Sigmoid colon (tissue), 7 donors: ENCODE results near the gene ZNF564. TPM values are rescaled to one million over a fixed set of nuclear protein-coding genes. Genes with fewer than 3 reads are reported as not detected.

ENCODE experiments used
- DNase-seq: peaks from one replicate; pipeline ENCODE4 v3.0.0-alpha.2; 2019
- H3K27ac ChIP-seq, 4 donors: fragments of 200-600 bp; sonication (generic); one replicate each; pipeline ENCODE4 v1.5.1; 2016 to 2019; ENCODE audit warnings: mild to moderate bottlenecking in 1 of 4
- H3K27me3 ChIP-seq, 3 donors: fragments of 200-600 bp; sonication (generic); one replicate each; pipeline ENCODE4 v1.5.1; 2019; ENCODE audit warnings: mild to moderate bottlenecking in 1 of 3
- H3K36me3 ChIP-seq, 4 donors: fragments of 200-600 bp; sonication (generic); one replicate each; pipeline ENCODE4 v1.5.1; 2016 to 2019
- H3K4me1 ChIP-seq, 4 donors: fragments of 200-600 bp; sonication (generic); one replicate each; pipeline ENCODE4 v1.5.1; 2017 to 2019
- H3K4me3 ChIP-seq, 4 donors: fragments of 200-600 bp; sonication (generic); one replicate each; pipeline ENCODE4 v1.5.1; 2017 to 2019; ENCODE audit warnings: mild to moderate bottlenecking in 2 of 4, moderate library complexity in 1 of 4
- H3K9me3 ChIP-seq, 4 donors: fragments of 200-600 bp in 3 of 4; sonication (generic) in 3 of 4; one replicate each; pipeline versions ENCODE4 v1.5.1 to v1.6.1; 2013 to 2019
- CTCF ChIP-seq, 4 experiments: fragments of 450-650 bp in 3 of 4; fragments of 200-600 bp in 1 of 4; IDR thresholded peaks; one replicate each; pipeline ENCODE4 v1.5.1; 2016 to 2019; ENCODE audit warnings: antibody characterized with exemption in 4 of 4, mild to moderate bottlenecking in 3 of 4, moderate library complexity in 2 of 4
- EP300 ChIP-seq, 4 donors: sonication (generic); formaldehyde crosslinking; IDR thresholded peaks; one replicate each; pipeline ENCODE4 v1.6.1; 2017; ENCODE audit warnings: antibody characterized with exemption in 4 of 4
- POLR2A ChIP-seq, 2 donors: fragments of 450-650 bp; IDR thresholded peaks; one replicate each; pipeline ENCODE4 v1.6.1; 2016; ENCODE audit warnings: antibody characterized with exemption in 2 of 2, mild to moderate bottlenecking in 2 of 2, moderate library complexity in 2 of 2
- POLR2AphosphoS5 ChIP-seq, 4 donors: sonication (generic); formaldehyde crosslinking; IDR thresholded peaks; one replicate each; pipeline ENCODE4 v1.6.1; 2017; ENCODE audit warnings: antibody characterized with exemption in 4 of 4
- WGBS, 2 donors: extraction: QIAGEN DNeasy Blood & Tissue Kit; methylation state at CpG; one replicate each; pipeline ENCODE4 v1.1.7; 2013; 5-methylcytosine and 5-hydroxymethylcytosine counted together
- intact Hi-C: fragments of 100-400 bp; cut with DNase I; formaldehyde crosslinking; loops from one replicate; pipeline ENCODE4 v1.15.1; 2023
- polyA plus RNA-seq, 3 donors: library from polyadenylated mRNA; stranded (reverse); fragments of 200-250 nt; gene quantifications; one replicate each; pipeline ENCODE4 v1.2.3, GENCODE V29; 2013
- total RNA-seq, 4 donors: library from RNA; depleted of rRNA; stranded (reverse); fragments of >200 nt; gene quantifications; one replicate each; pipeline ENCODE4 v1.1.0, GENCODE V29; 2016
- donor health status: healthy with polysubstance abuse.
- donor health status: Bipolar disorder and iron deficiency.
- donor health status: healthy.

The ZNF564 gene
- total and polyA plus RNA-seq, 7 donors: 7.4 to 17.8 (median 11.7) TPM

- WGBS, 2 donors: 5% methylated on average over 11 of the region's 11 CpGs
- no peak for DNase-seq
- no peaks in the 10 kb centered on the region for H3K27me3 ChIP-seq
- H3K27ac ChIP-seq: peak overlapping the region; percentile 70 to 88 (median 80)
- peak overlapping the region; percentile 78 to 97 (median 83) for H3K4me3 ChIP-seq
- intact Hi-C loops: loop anchor here (2.0 kb wide), 2 partner anchors 42 to 66 kb away; partner anchors contain the start of gene ZNF564
- H3K36me3 ChIP-seq: no peaks in the 10 kb centered on the region
- H3K9me3 ChIP-seq: no peaks in the 10 kb centered on the region
- no peak for TF ChIP-seq CTCF (IDR thresholded peaks at IDR 0.05)
- TF ChIP-seq EP300 (IDR thresholded peaks at IDR 0.05): no peak
- TF ChIP-seq POLR2A (IDR thresholded peaks at IDR 0.05): no peak
- no peak for TF ChIP-seq POLR2AphosphoS5 (IDR thresholded peaks at IDR 0.05)
- peaks cover 0 to 22% (median 9%) of the 10 kb centered on the region in 4 donors for H3K4me1 ChIP-seq
Measured at GRCh38 chr19:12485052-12485416, 66.2 kb downstream of the ZNF564 start.

- peak; percentile 94 for DNase-seq
- intact Hi-C loops: loop anchor here (2.0 kb wide), 2 partner anchors 42 to 66 kb away; partner anchors contain the start of gene ZNF564
- no peaks in the 10 kb centered on the region for H3K27me3 ChIP-seq
- H3K4me1 ChIP-seq: peaks cover 0 to 22% (median 9%) of the 10 kb centered on the region in 4 donors
- 0% methylated on average over 53 of the region's 53 CpGs for WGBS, 2 donors
- H3K27ac ChIP-seq: peak within 1 kb of the TSS; percentile 70 to 88 (median 80)
- H3K4me3 ChIP-seq: peak within 1 kb of the TSS; percentile 78 to 97 (median 83)
- TF ChIP-seq CTCF (IDR thresholded peaks at IDR 0.05) (no peak), POLR2A (IDR thresholded peaks at IDR 0.05) (peak in 1 of 2 donors; percentile 56), POLR2AphosphoS5 (IDR thresholded peaks at IDR 0.05) (peak in 3 of 4 donors; percentile 68 to 77 (median 76))
- no peaks in the 10 kb centered on the region for H3K9me3 ChIP-seq
- H3K36me3 ChIP-seq: no peaks in the 10 kb centered on the region
Measured at GRCh38 chr19:12484371-12485051, 66.8 kb downstream of the ZNF564 start, which contains the start of gene ZNF709. TSS of gene ZNF709 (minus strand) at chr19:12484816. CDS start at chr19:12484657, 159 bp downstream.

GRCh38 chr19:12484011-12484370, 67.3 kb downstream of the ZNF564 start:
- Histone ChIP-seq H3K4me1 (peaks cover 0 to 22% (median 9%) of the 10 kb centered on the region in 4 donors), H3K36me3 (no peaks in the 10 kb centered on the region), H3K4me3 (peak overlapping the region; percentile 78 to 97 (median 83)), H3K27ac (peak overlapping the region; percentile 70 to 88 (median 80)), H3K9me3 (no peaks in the 10 kb centered on the region), H3K27me3 (no peaks in the 10 kb centered on the region)
- WGBS, 2 donors: 0 to 1% methylated on average over 13 of the region's 13 CpGs
- no peak for TF ChIP-seq POLR2A (IDR thresholded peaks at IDR 0.05)
- no peak for TF ChIP-seq CTCF (IDR thresholded peaks at IDR 0.05)
- TF ChIP-seq EP300 (IDR thresholded peaks at IDR 0.05): no peak
- no peak for TF ChIP-seq POLR2AphosphoS5 (IDR thresholded peaks at IDR 0.05)
- intact Hi-C loops: loop anchor here (2.0 kb wide), 2 partner anchors 41 to 67 kb away; partner anchors contain the start of gene ZNF564
- no peak for DNase-seq

- intact Hi-C loops: no loop called here
- TF ChIP-seq POLR2A (IDR thresholded peaks at IDR 0.05) (no peak), POLR2AphosphoS5 (IDR thresholded peaks at IDR 0.05) (no peak), CTCF (IDR thresholded peaks at IDR 0.05) (no peak)
- Histone ChIP-seq H3K27me3 (no peaks in the 10 kb centered on the region), H3K4me1 (peaks cover 0 to 22% (median 9%) of the 10 kb centered on the region in 4 donors), H3K27ac (no peak overlapping the region), H3K4me3 (no peak overlapping the region), H3K36me3 (no peaks in the 10 kb centered on the region), H3K9me3 (no peaks in the 10 kb centered on the region)
- DNase-seq: no peak
- WGBS, 2 donors: 46 to 80% methylated on average over 2 of the region's 2 CpGs
Measured at GRCh38 chr19:12482509-12482886, 68.8 kb downstream of the ZNF564 start.
